Nephron (organoid): ENCODE measurements around the gene ITSN2.

ENCODE experiments used
- H3K27ac Mint-ChIP-seq, 3 experiments: 2 replicates each; pipeline ENCODE4 v1.8.0; 2020; ENCODE audit warnings: mixed read lengths in 3 of 3, mild to moderate bottlenecking in 2 of 3, moderate library complexity in 1 of 3
- H3K27me3 Mint-ChIP-seq: 2 replicates; pipeline ENCODE4 v1.8.0; 2021; ENCODE audit warnings: low read depth, mild to moderate bottlenecking, moderate library complexity, mixed read lengths
- H3K36me3 Mint-ChIP-seq: 2 replicates; pipeline ENCODE4 v1.8.0; 2020; ENCODE audit warnings: low read depth, mixed read lengths
- H3K4me1 Mint-ChIP-seq: 2 replicates; pipeline ENCODE4 v1.8.0; 2020; ENCODE audit warnings: mixed read lengths
- H3K4me3 Mint-ChIP-seq, 3 experiments: 2 replicates each; pipeline ENCODE4 v1.8.0; 2020; ENCODE audit warnings: mild to moderate bottlenecking in 3 of 3, mixed read lengths in 3 of 3, moderate library complexity in 2 of 3
- H3K9me3 Mint-ChIP-seq: 2 replicates; pipeline ENCODE4 v1.8.0; 2020; ENCODE audit warnings: mixed read lengths
- CTCF ChIP-seq, 3 experiments: fragments of 200-600 bp; sonication (generic); IDR thresholded peaks; one replicate each; pipeline ENCODE4 v1.5.0; 2021; ENCODE audit warnings: antibody characterized with exemption in 3 of 3; ENCODE audit not compliant: unreplicated experiment in 3 of 3

The ITSN2 gene

GRCh38 chr2:24174851-24175277 lies 185.5 kb downstream of the ITSN2 start, which contains the start of gene FAM228A:
Gene FAM228A, plus strand, starts transcription at chr2:24175053. Its CDS starts 428 bp downstream, at chr2:24175481.
- H3K4me3 Mint-ChIP-seq = no peak within 1 kb of the TSS
- no peak for TF ChIP-seq CTCF (IDR thresholded peaks at IDR 0.05; ENCODE audit: unreplicated experiment in 3 of 3)
- H3K27me3 Mint-ChIP-seq = peaks cover 4% of the 10 kb centered on the region
- peaks cover 8% of the 10 kb centered on the region for H3K9me3 Mint-ChIP-seq
- H3K36me3 Mint-ChIP-seq = peaks cover 5% of the 10 kb centered on the region
- H3K4me1 Mint-ChIP-seq = peaks cover 12% of the 10 kb centered on the region
- peak within 1 kb of the TSS in 1 of 3 experiments; percentile 40 for H3K27ac Mint-ChIP-seq

DNA sequence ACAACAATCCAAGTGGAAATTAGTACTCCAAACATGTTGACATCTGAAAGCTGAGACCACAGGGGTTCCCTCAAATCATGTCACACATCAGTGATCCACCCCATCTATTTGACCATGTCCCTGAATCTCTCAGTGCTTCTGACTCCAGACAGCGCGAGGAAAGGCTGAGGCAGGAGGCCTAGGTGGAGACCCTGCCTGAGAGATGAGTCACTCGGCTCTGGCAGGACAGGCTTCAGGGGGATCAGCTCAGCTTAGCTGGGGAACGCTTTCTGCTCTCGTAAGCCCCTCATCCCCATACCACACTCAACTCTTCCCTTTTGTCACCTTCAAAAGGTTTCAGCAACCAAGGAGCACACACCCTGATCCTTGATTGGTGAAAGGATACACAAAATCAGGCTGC lies 191.3 kb downstream of the ITSN2 start:
- Mint-ChIP-seq H3K36me3 (peaks cover 6% of the 10 kb centered on the region), H3K4me1 (no peaks in the 10 kb centered on the region)

GRCh38 chr2:24164416-24164973 lies 195.8 kb downstream of the ITSN2 start:
- H3K9me3 Mint-ChIP-seq = peaks cover 17% of the 10 kb centered on the region
- TF ChIP-seq CTCF (IDR thresholded peaks at IDR 0.05; ENCODE audit: unreplicated experiment in 3 of 3) = no peak
- no peak overlapping the region for H3K27ac Mint-ChIP-seq
- peaks cover 35% of the 10 kb centered on the region for H3K36me3 Mint-ChIP-seq
- no peak overlapping the region for H3K4me3 Mint-ChIP-seq
- H3K4me1 Mint-ChIP-seq = no peaks in the 10 kb centered on the region
- no peaks in the 10 kb centered on the region for H3K27me3 Mint-ChIP-seq

More for the DNA sequence above, 191.3 kb downstream of the ITSN2 start:
- Mint-ChIP-seq H3K27ac (no peak overlapping the region), H3K9me3 (peaks cover 7% of the 10 kb centered on the region), H3K4me3 (no peak overlapping the region), H3K27me3 (no peaks in the 10 kb centered on the region)
- no peak for TF ChIP-seq CTCF (IDR thresholded peaks at IDR 0.05; ENCODE audit: unreplicated experiment in 3 of 3)

DNA sequence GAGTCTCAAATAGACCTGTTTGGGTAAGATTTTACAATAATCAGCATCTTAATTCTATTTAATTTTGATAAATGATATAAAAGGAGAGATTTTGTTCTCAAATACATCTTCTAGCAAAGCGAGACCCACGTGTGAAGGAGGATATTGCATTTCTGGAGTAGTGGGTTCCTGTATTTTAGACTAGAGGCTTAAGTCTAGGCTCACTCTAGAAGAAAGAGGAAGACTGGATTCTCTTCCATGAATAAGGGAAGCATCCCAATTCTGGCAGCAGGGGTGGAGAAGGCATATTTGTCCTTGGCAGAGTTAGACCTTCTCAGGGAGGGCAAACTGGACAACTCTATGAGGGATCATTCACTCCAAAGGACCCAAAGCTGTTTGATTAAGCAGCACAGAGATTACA lies 196.7 kb downstream of the ITSN2 start:
- Mint-ChIP-seq H3K9me3 (peaks cover 21% of the 10 kb centered on the region), H3K4me1 (no peaks in the 10 kb centered on the region), H3K27me3 (no peaks in the 10 kb centered on the region), H3K27ac (no peak overlapping the region), H3K4me3 (no peak overlapping the region), H3K36me3 (peaks cover 43% of the 10 kb centered on the region)
- no peak for TF ChIP-seq CTCF (IDR thresholded peaks at IDR 0.05; ENCODE audit: unreplicated experiment in 3 of 3)

DNA sequence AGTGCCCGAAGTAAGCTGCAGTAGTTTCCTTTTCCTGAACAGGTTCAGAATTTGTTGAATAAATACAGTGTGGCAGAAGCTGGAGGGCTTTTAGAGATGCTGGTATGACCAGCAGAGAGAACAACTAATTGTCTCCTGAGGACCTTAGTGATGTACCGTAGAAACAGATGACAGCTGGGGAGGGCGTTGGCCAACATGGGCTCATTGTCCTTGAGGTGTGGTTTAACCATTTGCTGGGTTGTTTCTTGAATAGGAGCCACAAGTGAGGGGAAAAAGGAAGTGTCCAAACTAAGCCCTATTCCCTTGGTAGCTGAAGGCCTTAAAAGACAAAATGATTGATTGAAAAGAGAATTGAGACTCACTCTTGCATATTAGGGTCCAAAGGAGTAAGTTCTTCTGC lies 197.2 kb downstream of the ITSN2 start:
- Mint-ChIP-seq H3K27ac (no peak overlapping the region), H3K27me3 (no peaks in the 10 kb centered on the region), H3K4me1 (no peaks in the 10 kb centered on the region), H3K9me3 (peaks cover 25% of the 10 kb centered on the region), H3K4me3 (no peak overlapping the region), H3K36me3 (peaks cover 46% of the 10 kb centered on the region)
- TF ChIP-seq CTCF (IDR thresholded peaks at IDR 0.05; ENCODE audit: unreplicated experiment in 3 of 3) = no peak

DNA sequence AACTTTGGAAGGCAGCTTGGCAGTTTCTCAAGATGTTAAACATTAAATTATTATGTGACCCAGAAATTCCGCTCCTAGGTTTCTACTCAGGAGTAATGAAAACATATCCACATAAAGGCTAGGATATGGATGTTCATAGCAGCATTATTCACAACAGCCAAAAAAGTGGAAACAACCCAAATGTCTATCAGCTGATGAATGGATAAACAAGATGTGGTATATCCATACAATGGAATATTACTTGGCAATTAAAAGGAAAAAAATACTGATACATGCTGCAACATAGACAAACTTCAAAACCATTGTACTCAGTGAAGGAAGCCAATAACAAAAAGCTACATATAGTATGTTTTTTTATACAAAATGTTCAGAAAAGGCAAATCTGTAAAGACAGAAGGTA lies 197.8 kb downstream of the ITSN2 start:
- no peak overlapping the region for H3K4me3 Mint-ChIP-seq
- H3K36me3 Mint-ChIP-seq = peaks cover 48% of the 10 kb centered on the region
- peaks cover 25% of the 10 kb centered on the region for H3K9me3 Mint-ChIP-seq
- TF ChIP-seq CTCF (IDR thresholded peaks at IDR 0.05; ENCODE audit: unreplicated experiment in 3 of 3) = no peak
- no peak overlapping the region for H3K27ac Mint-ChIP-seq
- no peaks in the 10 kb centered on the region for H3K27me3 Mint-ChIP-seq
- H3K4me1 Mint-ChIP-seq = no peaks in the 10 kb centered on the region
